Fibroblast of upper back skin (primary cell): ENCODE data around the gene HIPK2.

ENCODE experiments used
- DNase-seq: peaks from one replicate; pipeline ENCODE4 v3.0.0-alpha.2; 2013

HIPK2 gene

DNA sequence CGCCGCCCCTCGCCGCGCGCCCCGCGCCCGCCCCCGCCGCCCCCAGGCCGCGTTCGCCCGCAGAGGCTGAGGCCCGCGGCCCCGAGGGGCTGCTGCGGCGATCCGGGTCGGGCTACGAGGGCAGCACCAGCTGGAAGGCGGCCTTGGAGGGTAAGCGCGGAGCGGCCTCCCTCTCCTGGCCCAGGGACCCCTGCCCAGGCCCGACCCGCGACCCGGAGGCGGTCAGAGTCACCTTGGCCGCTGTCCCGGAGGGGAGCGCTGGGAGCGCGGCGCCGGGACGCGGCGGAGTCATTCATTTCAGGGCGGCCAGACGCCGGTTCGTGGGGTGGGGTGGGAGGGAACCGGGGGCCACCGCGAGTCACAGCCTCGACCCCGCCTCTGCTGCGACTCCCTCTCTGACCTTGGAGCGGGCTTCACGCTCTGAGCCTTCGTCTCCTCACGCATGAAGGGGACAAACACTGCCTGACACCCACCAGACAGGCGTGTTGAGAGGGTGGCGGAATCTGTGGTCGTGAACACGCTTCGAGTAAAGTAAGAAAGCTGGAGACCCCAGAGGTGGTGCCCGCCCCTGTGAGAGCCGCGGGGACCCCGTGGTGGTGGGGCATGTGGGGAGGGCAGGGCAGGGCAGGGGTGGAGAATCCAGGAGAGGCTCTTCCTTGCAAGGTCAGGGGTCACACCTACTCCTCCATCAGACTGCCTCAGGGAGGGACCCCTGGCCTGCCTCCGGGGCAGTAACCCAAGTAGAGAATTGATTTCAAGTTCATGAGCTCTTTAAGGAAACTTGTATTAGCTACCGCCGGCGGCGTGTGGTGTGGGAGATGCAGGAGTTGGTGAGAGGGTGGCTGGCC, 253.6 kb downstream of the HIPK2 start:
- no peak for DNase-seq

- no peak for DNase-seq
Observed at GRCh38 chr7:139523199-139523941, 254.4 kb downstream of the HIPK2 start, which contains the start of gene CLEC2L. CLEC2L (plus strand) TSS chr7:139523685; CDS start chr7:139523928, 243 bp downstream.

DNA sequence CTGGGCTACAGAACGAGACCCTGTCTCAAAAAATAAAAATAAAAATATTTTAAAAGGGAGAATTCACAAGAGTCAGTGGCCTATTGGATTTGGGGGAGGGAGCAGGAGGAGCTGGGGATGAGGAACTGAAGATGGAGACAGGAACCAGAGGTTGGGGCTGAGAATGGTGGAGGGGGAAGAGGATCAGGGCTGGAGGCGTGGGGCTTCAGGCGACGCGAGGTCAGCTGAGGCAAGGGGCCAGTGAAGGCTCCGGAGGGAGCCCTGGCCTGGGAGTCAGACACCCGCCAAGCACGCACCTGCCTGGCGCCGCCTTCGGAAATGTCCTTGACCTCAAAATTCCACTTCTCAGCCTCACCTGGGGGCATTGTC, 255.0 kb downstream of the HIPK2 start:
- no peak for DNase-seq

- no peak for DNase-seq
Observed at GRCh38 chr7:139521439-139521838, 256.4 kb downstream of the HIPK2 start.

- DNase-seq: no peak
Observed at GRCh38 chr7:139515266-139515665, 262.5 kb downstream of the HIPK2 start.
